K562 (cell line): ENCODE results near the gene CALML3. TPM values are rescaled to one million over a fixed set of nuclear protein-coding genes. Genes with fewer than 3 reads are reported as not detected.

ENCODE experiments used
- ATAC-seq: fragments of 200-7000 bp; cut with Tn5 transposase; 3 replicates; pipeline ENCODE4 v1.9.1; 2020; ENCODE audit warnings: moderate library complexity
- BruUV-seq: library from RNA; stranded (reverse); fragments of 400-500 nt; replicated peaks from 2 replicates; lab custom pipeline; 2021; lab: Mats Ljungman, UMichigan
- CTCF ChIA-PET: fragments of 300-600 bp; formaldehyde crosslinking; extraction: SDS; loops from one replicate; lab custom pipeline; 2021; ENCODE audit warnings: low intra/inter-chr PET ratio; lab: Yijun Ruan, JAX
- POLR2A ChIA-PET: fragments of 300-600, 350-650 bp; sonication (Branson Sonifier 250); formaldehyde crosslinking; extraction: SDS; loops from one replicate; lab custom pipeline; 2021; ENCODE audit warnings: antibody characterized with exemption, inconsistent platforms; lab: Yijun Ruan, JAX
- DNase-seq, 4 experiments: peaks; one replicate each; pipeline versions ENCODE4 v3.0.0 to v3.0.0-alpha.2; 2011 to 2018; ENCODE audit warnings: low spot score in 3 of 4, mixed read lengths in 3 of 4; ENCODE audit errors: extremely low read depth in 1 of 4
- FAIRE-seq: peaks from 2 replicates; lab custom pipeline; 2011; peaks lifted over from hg19 to GRCh38; lab: Jason Lieb, UNC
- H2AFZ ChIP-seq: 2 replicates; pipeline ENCODE4 v1.6.0; 2011; ENCODE audit warnings: low read depth, low read length, control low read depth, inconsistent platforms
- H3K27ac ChIP-seq: fragments of 200-600 bp; 3 replicates; pipeline ENCODE4 v1.8.0; 2011; ENCODE audit warnings: low read depth, mild to moderate bottlenecking, control low read depth, inconsistent platforms, low read length, moderate library complexity, mixed read lengths; ENCODE audit errors: extremely low read depth
- H3K27me3 ChIP-seq, 2 experiments: fragments of 300-600 bp in 1 of 2; 2 replicates in 1 of 2; 3 replicates in 1 of 2; pipeline versions ENCODE4 v1.6.0 to v1.8.0; 2011; ENCODE audit warnings: inconsistent platforms in 2 of 2, low read length in 2 of 2, mild to moderate bottlenecking in 1 of 2, mixed read lengths in 1 of 2, moderate library complexity in 1 of 2; ENCODE audit not compliant: control insufficient read depth in 2 of 2, insufficient read depth in 2 of 2
- H3K36me3 ChIP-seq: fragments of 300-600 bp; 3 replicates; pipeline ENCODE4 v1.8.0; 2011; ENCODE audit warnings: mild to moderate bottlenecking, low read length, inconsistent platforms; ENCODE audit not compliant: control insufficient read depth, insufficient read depth
- H3K4me1 ChIP-seq, 2 experiments: fragments of 200-600 bp in 1 of 2; replicated peaks in 1 of 2; 2 replicates in 1 of 2; 3 replicates in 1 of 2; pipeline versions ENCODE4 v1.5.1 to v1.8.0; 2011; ENCODE audit warnings: inconsistent platforms in 2 of 2, low read length in 2 of 2, mild to moderate bottlenecking in 1 of 2, mixed read lengths in 1 of 2, moderate library complexity in 1 of 2; ENCODE audit not compliant: control insufficient read depth in 2 of 2, insufficient read depth in 2 of 2
- H3K4me2 ChIP-seq: 2 replicates; pipeline ENCODE4 v1.6.1; 2011; ENCODE audit warnings: low read length, control low read depth, inconsistent platforms, mixed read lengths; ENCODE audit not compliant: insufficient read depth
- H3K4me3 ChIP-seq: fragments of 200-600 bp; sonication (generic), shearing (Covaris generic); 2 replicates; pipeline ENCODE4 v1.5.1; 2016; ENCODE audit warnings: control low read depth, inconsistent platforms
- H3K79me2 ChIP-seq: fragments of 200-600 bp; 3 replicates; pipeline ENCODE4 v1.8.0; 2011; ENCODE audit warnings: low read length, inconsistent platforms; ENCODE audit not compliant: control insufficient read depth, insufficient read depth
- H3K9ac ChIP-seq, 2 experiments: 2 replicates each; pipeline versions ENCODE4 v1.6.0 to v1.6.1; 2011; ENCODE audit warnings: low read depth in 2 of 2, low read length in 2 of 2, control low read depth in 1 of 2, inconsistent platforms in 1 of 2, mild to moderate bottlenecking in 1 of 2, mixed read lengths in 1 of 2; ENCODE audit not compliant: insufficient read depth in 1 of 2
- H3K9me1 ChIP-seq: one replicate; pipeline ENCODE4 v1.6.0; 2011; ENCODE audit warnings: inconsistent platforms, mild to moderate bottlenecking, low read length, moderate library complexity; ENCODE audit not compliant: control insufficient read depth, insufficient read depth
- H3K9me3 ChIP-seq: replicated peaks from 2 replicates; pipeline ENCODE4 v1.5.1; 2011; ENCODE audit warnings: low read depth, low read length, inconsistent platforms; ENCODE audit not compliant: control insufficient read depth, insufficient read depth
- H4K20me1 ChIP-seq: replicated peaks from 2 replicates; pipeline ENCODE4 v1.6.1; 2011; ENCODE audit warnings: low read length, inconsistent platforms, mixed read lengths; ENCODE audit not compliant: control insufficient read depth, insufficient read depth
- TBP ChIP-seq: optimal IDR thresholded peaks from 2 replicates; pipeline ENCODE3; 2011; ENCODE audit warnings: low read depth, low read length, improper control_type of control experiment
- WGBS: fragments of 100-300 bp; shearing (Covaris generic); methylation state at CpG from one replicate; pipeline ENCODE4 v1.1.6; 2016; ENCODE audit warnings: low coverage, mixed read lengths; ENCODE audit not compliant: insufficient coverage; ENCODE audit errors: missing lambda C conversion rate; 5-methylcytosine and 5-hydroxymethylcytosine counted together
- in situ Hi-C: fragments of 300-500 bp; cut with MboI; formaldehyde crosslinking; loops from 4 replicates; pipeline ENCODE4 v1.15.0; 2018; ENCODE audit warnings: inconsistent platforms, mixed read lengths
- intact Hi-C: fragments of 100-400 bp; cut with micrococcal nuclease; formaldehyde crosslinking; loops from 2 replicates; pipeline ENCODE4 v1.14.2; 2022
- polyA plus RNA-seq, 8 experiments: library from polyadenylated mRNA; depleted of rRNA in 4 of 8; stranded (reverse) in 5 of 8; unstranded in 3 of 8; fragments of >200 nt; fragmentation: Nextera tagmentation in 2 of 8; fragmentation: Illumina TruSeq in 1 of 8; extraction: Ambion mirVana in 2 of 8; extraction: Trizol in 1 of 8; gene quantifications; 2 replicates each; pipeline versions ENCODE4 v1.2.1 to v1.2.3, GENCODE V29; 2011 to 2014; ENCODE audit warnings: inconsistent platforms in 1 of 8, missing spikeins in 1 of 8
- total RNA-seq, 7 experiments: library from RNA; depleted of rRNA in 6 of 7; stranded (reverse); fragments of >200 nt in 6 of 7; fragmentation: Illumina TruSeq in 2 of 7; extraction: Trizol in 2 of 7; gene quantifications; 2 replicates each; pipeline versions ENCODE4 v1.2.1 to v1.2.3, GENCODE V29; 2011 to 2021; ENCODE audit warnings: low replicate concordance in 1 of 7
- TF ChIP-seq, protein P1 (sequence below): fragments of 450-650 bp; IDR thresholded peaks from 2 replicates; pipeline ENCODE4 v1.6.1; 2018; ENCODE audit not compliant: partially characterized antibody

Gene CALML3
- total and polyA plus RNA-seq, 9 of the 15 experiments (the other 6 are each of a cell fraction or from before 2014, with no cell fraction given): not detected

GRCh38 chr10:5506246-5506645 is 18.5 kb upstream of the CALML3 start:
- H4K20me1 ChIP-seq: no peaks in the 10 kb centered on the region; the same call in 1 of the 2 replicates
- CTCF ChIA-PET: no interaction called here
- H3K4me2 ChIP-seq: no peak overlapping the region
- no peak overlapping the region for H2AFZ ChIP-seq
- FAIRE-seq: no peak
- no peak for ATAC-seq
- H3K27me3 ChIP-seq: peaks cover 0 to 14% of the 10 kb centered on the region in 2 experiments; a peak in 3 of 5 replicates
- H3K4me1 ChIP-seq: peaks cover 15 to 37% of the 10 kb centered on the region in 2 experiments
- POLR2A ChIA-PET: interaction anchor here (0.6 to 1.0 kb wide), 3 partner anchors 14 to 230 kb away, joined by 3 to 4 read pairs (median 4); no protein-coding TSS in a partner anchor
- no peak overlapping the region for H3K27ac ChIP-seq
- H3K79me2 ChIP-seq: no peaks in the 10 kb centered on the region
- intact Hi-C loops: no loop called here
- H3K9me1 ChIP-seq: no peaks in the 10 kb centered on the region
- DNase-seq: no peak
- in situ Hi-C loops: no loop called here
- no peaks in the 10 kb centered on the region for H3K9me3 ChIP-seq
- no peaks in the 10 kb centered on the region for H3K36me3 ChIP-seq
- BruUV-seq: no TSS peak
- H3K9ac ChIP-seq: no peak overlapping the region
- no peak overlapping the region for H3K4me3 ChIP-seq
- 31% methylated on average over 2 of the region's 2 CpGs for WGBS
- TF ChIP-seq, protein P1, sequence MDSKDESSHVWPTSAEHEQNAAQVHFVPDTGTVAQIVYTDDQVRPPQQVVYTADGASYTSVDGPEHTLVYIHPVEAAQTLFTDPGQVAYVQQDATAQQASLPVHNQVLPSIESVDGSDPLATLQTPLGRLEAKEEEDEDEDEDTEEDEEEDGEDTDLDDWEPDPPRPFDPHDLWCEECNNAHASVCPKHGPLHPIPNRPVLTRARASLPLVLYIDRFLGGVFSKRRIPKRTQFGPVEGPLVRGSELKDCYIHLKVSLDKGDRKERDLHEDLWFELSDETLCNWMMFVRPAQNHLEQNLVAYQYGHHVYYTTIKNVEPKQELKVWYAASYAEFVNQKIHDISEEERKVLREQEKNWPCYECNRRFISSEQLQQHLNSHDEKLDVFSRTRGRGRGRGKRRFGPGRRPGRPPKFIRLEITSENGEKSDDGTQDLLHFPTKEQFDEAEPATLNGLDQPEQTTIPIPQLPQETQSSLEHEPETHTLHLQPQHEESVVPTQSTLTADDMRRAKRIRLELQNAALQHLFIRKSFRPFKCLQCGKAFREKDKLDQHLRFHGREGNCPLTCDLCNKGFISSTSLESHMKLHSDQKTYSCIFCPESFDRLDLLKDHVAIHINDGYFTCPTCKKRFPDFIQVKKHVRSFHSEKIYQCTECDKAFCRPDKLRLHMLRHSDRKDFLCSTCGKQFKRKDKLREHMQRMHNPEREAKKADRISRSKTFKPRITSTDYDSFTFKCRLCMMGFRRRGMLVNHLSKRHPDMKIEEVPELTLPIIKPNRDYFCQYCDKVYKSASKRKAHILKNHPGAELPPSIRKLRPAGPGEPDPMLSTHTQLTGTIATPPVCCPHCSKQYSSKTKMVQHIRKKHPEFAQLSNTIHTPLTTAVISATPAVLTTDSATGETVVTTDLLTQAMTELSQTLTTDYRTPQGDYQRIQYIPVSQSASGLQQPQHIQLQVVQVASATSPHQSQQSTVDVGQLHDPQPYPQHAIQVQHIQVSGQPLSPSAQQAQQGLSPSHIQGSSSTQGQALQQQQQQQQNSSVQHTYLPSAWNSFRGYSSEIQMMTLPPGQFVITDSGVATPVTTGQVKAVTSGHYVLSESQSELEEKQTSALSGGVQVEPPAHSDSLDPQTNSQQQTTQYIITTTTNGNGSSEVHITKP: peak; percentile 44
- TF ChIP-seq TBP: no peak
